Mesenchymal stem cell (in vitro differentiated cells and primary cell): Measurements from ENCODE around the gene DNM1.

Experiments
- DNase-seq: peaks from one replicate; pipeline ENCODE4 v3.0.0-alpha.2; 2013
- H2AFZ ChIP-seq: one replicate; pipeline ENCODE4 v1.6.1; 2013; ENCODE audit warnings: low read depth, mild to moderate bottlenecking, control low read depth, inconsistent platforms, low read length, moderate library complexity
- H2AK5ac ChIP-seq: 2 replicates; pipeline ENCODE4 v1.6.1; 2013; ENCODE audit warnings: low read length, moderate library complexity, mild to moderate bottlenecking, inconsistent platforms; ENCODE audit not compliant: severe bottlenecking
- H2BK120ac ChIP-seq: one replicate; pipeline ENCODE4 v1.6.1; 2013; ENCODE audit warnings: low read depth, mild to moderate bottlenecking, inconsistent platforms, low read length, moderate library complexity
- H2BK12ac ChIP-seq, 2 experiments: one replicate each; pipeline ENCODE4 v1.6.1; 2013; ENCODE audit warnings: inconsistent platforms in 2 of 2, low read length in 2 of 2, mild to moderate bottlenecking in 2 of 2, moderate library complexity in 2 of 2, control low read depth in 1 of 2
- H2BK15ac ChIP-seq: one replicate; pipeline ENCODE4 v1.6.1; 2013; ENCODE audit warnings: mild to moderate bottlenecking, low read depth, inconsistent platforms; ENCODE audit not compliant: poor library complexity, severe bottlenecking
- H2BK5ac ChIP-seq: 2 replicates; pipeline ENCODE4 v1.6.1; 2013; ENCODE audit warnings: low read depth, mild to moderate bottlenecking, low read length, control low read depth, inconsistent platforms; ENCODE audit not compliant: poor library complexity, severe bottlenecking
- H3K14ac ChIP-seq, 2 experiments: one replicate each; pipeline ENCODE4 v1.6.1; 2013; ENCODE audit warnings: inconsistent platforms in 2 of 2, low read length in 2 of 2, control low read depth in 1 of 2, mild to moderate bottlenecking in 1 of 2, moderate library complexity in 1 of 2
- H3K18ac ChIP-seq, 2 experiments: one replicate each; pipeline ENCODE4 v1.6.1; 2013; ENCODE audit warnings: inconsistent platforms in 2 of 2, low read length in 2 of 2, control low read depth in 1 of 2, low read depth in 1 of 2, mild to moderate bottlenecking in 1 of 2
- H3K23ac ChIP-seq, 2 experiments: one replicate each; pipeline ENCODE4 v1.6.1; 2013; ENCODE audit warnings: inconsistent platforms in 2 of 2, low read length in 2 of 2, mild to moderate bottlenecking in 2 of 2, moderate library complexity in 2 of 2, control low read depth in 1 of 2
- H3K27ac ChIP-seq: 2 replicates; pipeline ENCODE4 v1.5.1; 2013; ENCODE audit warnings: mild to moderate bottlenecking, moderate library complexity, low read length, control low read depth, inconsistent platforms; ENCODE audit not compliant: poor library complexity, severe bottlenecking
- H3K27me3 ChIP-seq, 2 experiments: 2 replicates each; pipeline versions ENCODE4 v1.6.1 to v1.7.0; 2013; ENCODE audit warnings: low read length in 2 of 2, mild to moderate bottlenecking in 2 of 2, moderate library complexity in 2 of 2, control low read depth in 1 of 2, inconsistent platforms in 1 of 2; ENCODE audit not compliant: control insufficient read depth in 1 of 2, insufficient read depth in 1 of 2
- H3K36me3 ChIP-seq, 2 experiments: 2 replicates each; pipeline versions ENCODE4 v1.6.1 to v1.7.0; 2013; ENCODE audit warnings: low read length in 2 of 2, control low read depth in 1 of 2, inconsistent platforms in 1 of 2, low read depth in 1 of 2, mild to moderate bottlenecking in 1 of 2; ENCODE audit not compliant: insufficient read depth in 2 of 2, control insufficient read depth in 1 of 2
- H3K4ac ChIP-seq, 2 experiments: one replicate each; pipeline ENCODE4 v1.6.1; 2013; ENCODE audit warnings: inconsistent platforms in 2 of 2, low read length in 2 of 2, mild to moderate bottlenecking in 2 of 2, moderate library complexity in 2 of 2, control low read depth in 1 of 2, low read depth in 1 of 2
- H3K4me1 ChIP-seq: 2 replicates; pipeline ENCODE4 v1.6.1; 2013; ENCODE audit warnings: low read depth, low read length, control low read depth; ENCODE audit not compliant: control insufficient read depth, insufficient read depth
- H3K4me2 ChIP-seq: 2 replicates; pipeline ENCODE4 v1.6.1; 2013; ENCODE audit warnings: low read length, mild to moderate bottlenecking, inconsistent platforms; ENCODE audit not compliant: poor library complexity, severe bottlenecking
- H3K4me3 ChIP-seq, 2 experiments: 2 replicates each; pipeline versions ENCODE4 v1.5.1 to v1.7.0; 2013; ENCODE audit warnings: low read length in 2 of 2, mild to moderate bottlenecking in 2 of 2, control low read depth in 1 of 2, low read depth in 1 of 2; ENCODE audit not compliant: insufficient read depth in 1 of 2
- H3K79me1 ChIP-seq: replicated peaks from 2 replicates; pipeline ENCODE4 v1.6.1; 2013; ENCODE audit warnings: mild to moderate bottlenecking, control low read depth, low read length, inconsistent platforms; ENCODE audit not compliant: poor library complexity, severe bottlenecking
- H3K9ac ChIP-seq: 2 replicates; pipeline ENCODE4 v1.7.0; 2013; ENCODE audit warnings: mild to moderate bottlenecking, low read length, moderate library complexity
- H3K9me3 ChIP-seq: 2 replicates; pipeline ENCODE4 v1.7.0; 2013; ENCODE audit warnings: mild to moderate bottlenecking, low read length; ENCODE audit not compliant: control insufficient read depth
- H4K8ac ChIP-seq: one replicate; pipeline ENCODE4 v1.6.1; 2013; ENCODE audit warnings: inconsistent platforms, mild to moderate bottlenecking, low read length, moderate library complexity
- H4K91ac ChIP-seq: one replicate; pipeline ENCODE4 v1.6.1; 2013; ENCODE audit warnings: mild to moderate bottlenecking, low read length, inconsistent platforms
- WGBS: methylation state at CpG from one replicate; pipeline ENCODE4 v1.1.7; 2013; ENCODE audit warnings: mixed read lengths; 5-methylcytosine and 5-hydroxymethylcytosine counted together

The DNM1 gene

DNA sequence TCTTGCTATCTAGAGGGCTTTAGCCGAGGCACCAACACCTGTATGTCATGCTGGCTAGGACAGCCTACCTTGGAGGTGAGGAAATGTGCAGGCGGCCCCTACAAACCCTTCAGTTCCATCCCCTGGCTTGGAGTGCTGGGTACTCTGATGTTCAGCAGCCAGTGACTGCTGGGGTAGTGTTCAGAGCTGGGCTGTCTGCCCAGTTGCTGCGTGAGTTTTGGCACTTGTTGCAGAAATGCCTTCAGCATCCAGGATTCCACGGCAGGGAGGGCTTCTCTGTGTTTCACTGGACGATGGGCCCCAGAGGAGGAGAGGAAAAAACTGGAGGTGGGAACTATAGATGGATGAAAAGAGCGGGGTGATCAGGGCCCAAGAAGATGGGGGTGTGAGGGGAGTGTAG, 83.3 kb downstream of the DNM1 start:
- peak overlapping the region in 1 of 2 experiments; percentile 35 for H3K23ac ChIP-seq
- H2AK5ac ChIP-seq: no peak overlapping the region
- H3K4me2 ChIP-seq: no peak overlapping the region
- H3K18ac ChIP-seq: no peak overlapping the region
- no peak overlapping the region for H2BK120ac ChIP-seq
- no peak overlapping the region for H2BK5ac ChIP-seq
- no peaks in the 10 kb centered on the region for H3K27me3 ChIP-seq
- DNase-seq: no peak
- H2BK12ac ChIP-seq: no peak overlapping the region
- H3K36me3 ChIP-seq: peaks cover 27 to 33% of the 10 kb centered on the region in 2 experiments
- no peak overlapping the region for H4K8ac ChIP-seq
- no peaks in the 10 kb centered on the region for H3K9me3 ChIP-seq
- H2AFZ ChIP-seq: no peak overlapping the region
- peaks cover 2% of the 10 kb centered on the region for H3K4me1 ChIP-seq
- no peak overlapping the region for H3K4ac ChIP-seq
- no peak overlapping the region for H3K9ac ChIP-seq
- 93% methylated on average over 6 of the region's 6 CpGs for WGBS
- H3K14ac ChIP-seq: no peak overlapping the region
- H2BK15ac ChIP-seq: no peak overlapping the region
- peaks cover 6% of the 10 kb centered on the region for H3K79me1 ChIP-seq
- H3K4me3 ChIP-seq: no peak overlapping the region
- no peak overlapping the region for H3K27ac ChIP-seq
- no peak overlapping the region for H4K91ac ChIP-seq

DNA sequence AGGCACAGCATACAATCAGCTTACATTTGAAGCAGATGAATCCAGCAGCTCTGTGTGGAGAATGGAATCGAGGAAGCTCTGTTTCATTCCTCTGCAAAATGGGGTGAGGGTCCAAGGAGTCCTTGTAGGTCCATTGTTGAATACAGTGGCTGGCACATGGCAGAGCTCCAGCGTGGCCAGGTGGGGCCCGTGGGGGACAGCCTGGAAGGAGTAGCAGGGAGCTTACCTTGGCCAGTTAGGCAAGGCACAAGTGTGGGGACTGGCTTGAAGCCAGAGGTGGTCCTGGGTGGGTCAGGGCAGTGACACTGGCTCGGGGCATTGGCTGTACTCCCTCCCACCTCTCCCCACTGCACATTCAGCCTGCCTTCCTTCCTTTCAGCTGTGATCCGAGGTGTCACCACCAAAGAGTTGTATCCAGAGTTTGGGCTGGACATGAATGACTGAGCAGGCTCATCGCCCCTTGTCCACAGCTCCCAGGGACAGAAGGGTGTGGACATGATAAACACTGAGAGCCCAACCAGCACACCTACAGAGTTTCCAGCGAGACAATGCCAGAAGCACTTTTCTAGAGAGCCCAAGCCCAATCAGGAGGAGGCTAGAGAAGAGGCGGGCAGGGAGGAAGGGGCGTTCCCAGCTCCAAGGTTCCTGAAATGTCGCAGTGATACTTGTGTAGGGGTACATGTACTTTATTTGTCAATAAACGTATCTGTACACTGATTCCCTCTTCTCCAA, 85.3 kb downstream of the DNM1 start:
- Histone ChIP-seq H3K18ac (no peak overlapping the region), H3K14ac (no peak overlapping the region), H3K79me1 (peaks cover 2% of the 10 kb centered on the region), H2BK12ac (no peak overlapping the region), H3K27ac (no peak overlapping the region), H3K9me3 (no peaks in the 10 kb centered on the region), H2BK15ac (no peak overlapping the region), H3K4me3 (no peak overlapping the region), H3K9ac (no peak overlapping the region), H4K91ac (no peak overlapping the region), H3K4ac (no peak overlapping the region), H3K36me3 (peaks cover 27 to 41% of the 10 kb centered on the region in 2 experiments), H3K27me3 (no peaks in the 10 kb centered on the region), H2AFZ (no peak overlapping the region), H3K4me1 (peaks cover 2% of the 10 kb centered on the region), H3K23ac (no peak overlapping the region), H2BK120ac (no peak overlapping the region), H2BK5ac (no peak overlapping the region), H4K8ac (no peak overlapping the region), H2AK5ac (no peak overlapping the region), H3K4me2 (no peak overlapping the region)
- no peak for DNase-seq
- WGBS: 91% methylated on average over 9 of the region's 11 CpGs

DNA sequence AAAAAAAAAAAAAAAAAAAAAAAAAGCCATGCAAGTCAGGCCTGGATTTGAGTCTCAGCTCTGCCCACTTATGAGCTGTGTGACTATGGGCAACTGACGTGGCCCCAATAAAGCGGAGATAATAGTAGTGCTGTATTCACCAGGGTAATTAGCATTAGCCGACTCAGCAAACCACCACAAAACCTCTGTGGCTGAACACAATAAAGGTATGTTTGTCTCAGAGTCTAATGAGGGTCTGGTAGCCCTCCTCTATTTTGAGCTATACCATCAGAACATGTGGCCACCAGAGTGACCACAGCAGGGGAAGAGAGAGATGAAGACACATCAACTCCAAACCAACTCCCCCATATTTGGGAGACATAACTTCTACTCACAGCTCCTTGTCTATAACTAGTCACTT, 88.8 kb downstream of the DNM1 start:
- WGBS: 94% methylated on average over 3 of the region's 3 CpGs
- Histone ChIP-seq H2BK15ac (no peak overlapping the region), H3K23ac (no peak overlapping the region), H3K4ac (no peak overlapping the region), H3K27me3 (no peaks in the 10 kb centered on the region), H2AK5ac (no peak overlapping the region), H2BK5ac (no peak overlapping the region), H3K79me1 (no peaks in the 10 kb centered on the region), H3K9me3 (no peaks in the 10 kb centered on the region), H3K36me3 (peaks cover 14 to 23% of the 10 kb centered on the region in 2 experiments), H3K9ac (no peak overlapping the region), H3K4me2 (no peak overlapping the region), H4K8ac (no peak overlapping the region), H3K18ac (no peak overlapping the region), H4K91ac (no peak overlapping the region), H2BK12ac (no peak overlapping the region), H2BK120ac (no peak overlapping the region), H3K14ac (no peak overlapping the region), H3K4me3 (no peak overlapping the region), H3K27ac (no peak overlapping the region), H3K4me1 (peaks cover 5% of the 10 kb centered on the region), H2AFZ (no peak overlapping the region)
- no peak for DNase-seq

DNA sequence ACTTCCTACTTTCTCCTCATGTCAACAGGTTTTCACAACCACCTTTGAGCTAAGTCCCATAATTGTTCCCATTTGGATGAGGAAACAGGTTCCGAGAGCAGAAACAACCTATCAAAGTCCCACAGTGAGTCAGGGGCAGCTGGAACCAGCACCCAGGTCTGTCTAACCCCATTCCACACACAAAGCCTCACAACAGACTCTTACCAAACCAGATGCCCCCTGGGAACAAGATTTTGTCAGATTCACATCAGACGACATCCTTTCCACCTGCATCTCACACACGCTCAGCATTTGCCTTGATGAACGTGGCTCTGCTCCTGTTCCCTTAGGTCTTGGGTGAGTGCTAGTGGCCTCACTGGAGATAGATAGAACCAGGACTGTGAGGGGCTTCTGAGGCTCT, 89.9 kb downstream of the DNM1 start:
- Histone ChIP-seq H3K27ac (no peak overlapping the region), H3K4me3 (no peak overlapping the region), H3K36me3 (peaks cover 12 to 18% of the 10 kb centered on the region in 2 experiments), H3K4ac (no peak overlapping the region), H3K4me2 (no peak overlapping the region), H3K9me3 (no peaks in the 10 kb centered on the region), H3K23ac (no peak overlapping the region), H2AK5ac (no peak overlapping the region), H3K9ac (no peak overlapping the region), H2BK120ac (no peak overlapping the region), H3K27me3 (no peaks in the 10 kb centered on the region), H4K8ac (no peak overlapping the region), H3K18ac (no peak overlapping the region), H3K4me1 (peaks cover 5% of the 10 kb centered on the region), H2BK12ac (no peak overlapping the region), H4K91ac (no peak overlapping the region), H3K79me1 (no peaks in the 10 kb centered on the region), H2BK5ac (no peak overlapping the region), H2AFZ (no peak overlapping the region), H2BK15ac (no peak overlapping the region), H3K14ac (no peak overlapping the region)
- 100% methylated on average over 1 of the region's 4 CpGs for WGBS
- no peak for DNase-seq
